Germinal center (tissue), 1 donor: ENCODE data around the gene SMAD3.

Experiments used
- DNase-seq: peaks from one replicate; pipeline ENCODE4 v3.0.0; 2012; ENCODE audit warnings: mixed read lengths, low spot score

Gene SMAD3

GRCh38 chr15:67240235-67241131 lies 175.1 kb downstream of the SMAD3 start:
- DNase-seq = peak; percentile 17

GRCh38 chr15:67241132-67241855 lies 175.9 kb downstream of the SMAD3 start:
- peak; percentile 25 for DNase-seq

- DNase-seq = no peak
Observed at GRCh38 chr15:67242708-67243111, 177.3 kb downstream of the SMAD3 start.
